Measurements from ENCODE around the gene DDX46. TPM values are rescaled to one million over a fixed set of nuclear protein-coding genes. Genes with fewer than 3 reads are reported as not detected.
A peak's percentile ranks its signal among the peaks of the same experiment; 100 is the strongest.

DDX46 gene
- total RNA-seq, 1 experiment from 2014 or later: 33.1 TPM

- no peak for DNase-seq
- Histone ChIP-seq H3K27ac (ENCODE audit: low read length) (no peak overlapping the region), H3K4me2 (ENCODE audit: low read depth, low read length, poor library complexity, severe bottlenecking) (no peak overlapping the region), H3K9me3 (ENCODE audit: low read length) (no peaks in the 10 kb centered on the region), H3K27me3 (ENCODE audit: low read length) (no peaks in the 10 kb centered on the region), H3K9me2 (replicated peaks; ENCODE audit: insufficient read depth, low read length) (no peaks in the 10 kb centered on the region), H3K36me3 (ENCODE audit: insufficient read depth, low read length) (peaks cover 77% of the 10 kb centered on the region), H3K4me1 (ENCODE audit: low read length) (no peaks in the 10 kb centered on the region), H3K79me2 (ENCODE audit: low read length) (peaks cover 4% of the 10 kb centered on the region; the same call in 1 of the 2 replicates), H3K9ac (ENCODE audit: low read length) (no peak overlapping the region), H4K20me1 (ENCODE audit: insufficient read depth, low read depth, low read length) (no peaks in the 10 kb centered on the region), H3K4me3 (ENCODE audit: low read length) (no peak overlapping the region), H2AFZ (ENCODE audit: low read length) (no peak overlapping the region)
Measured at GRCh38 chr5:134791580-134791979, 33.0 kb downstream of the DDX46 start.

DNA sequence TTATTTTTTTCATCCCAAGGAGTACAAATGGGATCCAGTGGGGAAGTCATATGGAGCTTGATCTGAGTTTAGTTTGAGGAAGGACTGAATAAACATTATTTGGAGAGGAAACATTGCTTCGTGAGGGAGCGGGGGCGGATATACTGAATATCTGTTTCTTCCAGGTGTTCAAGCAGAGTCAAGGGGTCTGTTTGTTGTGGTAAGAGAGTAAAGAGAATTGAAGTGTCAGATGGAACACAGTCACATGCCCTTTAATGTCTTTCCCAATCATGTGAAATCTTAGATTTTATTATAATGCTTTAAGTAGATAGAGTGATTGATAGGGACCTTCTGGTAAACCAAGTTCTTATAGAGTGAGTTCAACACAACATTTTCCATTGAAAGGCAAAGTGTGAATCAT lies 33.7 kb downstream of the DDX46 start:
- Histone ChIP-seq H3K27me3 (ENCODE audit: low read length) (no peaks in the 10 kb centered on the region), H3K79me2 (ENCODE audit: low read length) (peaks cover 5% of the 10 kb centered on the region; the same call in 1 of the 2 replicates), H3K9me2 (replicated peaks; ENCODE audit: insufficient read depth, low read length) (no peaks in the 10 kb centered on the region), H3K4me1 (ENCODE audit: low read length) (no peaks in the 10 kb centered on the region), H3K9me3 (ENCODE audit: low read length) (no peaks in the 10 kb centered on the region), H4K20me1 (ENCODE audit: insufficient read depth, low read depth, low read length) (no peaks in the 10 kb centered on the region), H3K36me3 (ENCODE audit: insufficient read depth, low read length) (peaks cover 72% of the 10 kb centered on the region), H3K27ac (ENCODE audit: low read length) (no peak overlapping the region), H3K4me3 (ENCODE audit: low read length) (no peak overlapping the region), H3K9ac (ENCODE audit: low read length) (no peak overlapping the region), H2AFZ (ENCODE audit: low read length) (no peak overlapping the region), H3K4me2 (ENCODE audit: low read depth, low read length, poor library complexity, severe bottlenecking) (no peak overlapping the region)
- no peak for DNase-seq

DNA sequence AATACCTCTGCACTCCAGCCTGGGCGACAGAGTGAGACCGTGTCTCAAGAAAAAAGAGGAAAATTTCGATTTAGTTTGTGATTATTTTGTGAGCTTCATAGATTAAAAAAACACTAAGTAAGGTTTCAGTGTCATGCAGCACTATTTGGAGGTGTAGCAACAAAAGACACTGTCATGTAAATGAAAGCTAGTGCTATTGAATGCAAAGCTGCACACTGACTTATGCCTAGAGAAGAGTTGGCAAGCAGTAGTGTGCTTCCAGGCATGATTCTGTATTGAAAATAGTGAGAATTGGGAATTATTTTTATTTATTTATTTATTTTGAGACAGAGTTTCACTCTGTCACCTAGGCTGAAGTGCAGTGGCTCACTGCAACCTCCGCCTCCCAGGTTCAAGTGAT lies 34.5 kb downstream of the DDX46 start:
- no peak for DNase-seq
- Histone ChIP-seq H3K4me1 (ENCODE audit: low read length) (no peaks in the 10 kb centered on the region), H3K79me2 (ENCODE audit: low read length) (peaks cover 5% of the 10 kb centered on the region; the same call in 1 of the 2 replicates), H2AFZ (ENCODE audit: low read length) (no peak overlapping the region), H3K4me3 (ENCODE audit: low read length) (no peak overlapping the region), H3K9me2 (replicated peaks; ENCODE audit: insufficient read depth, low read length) (no peaks in the 10 kb centered on the region), H3K36me3 (ENCODE audit: insufficient read depth, low read length) (peaks cover 73% of the 10 kb centered on the region), H3K4me2 (ENCODE audit: low read depth, low read length, poor library complexity, severe bottlenecking) (no peak overlapping the region), H3K27me3 (ENCODE audit: low read length) (no peaks in the 10 kb centered on the region), H3K9me3 (ENCODE audit: low read length) (no peaks in the 10 kb centered on the region), H3K9ac (ENCODE audit: low read length) (no peak overlapping the region), H3K27ac (ENCODE audit: low read length) (no peak overlapping the region), H4K20me1 (ENCODE audit: insufficient read depth, low read depth, low read length) (no peaks in the 10 kb centered on the region)

DNA sequence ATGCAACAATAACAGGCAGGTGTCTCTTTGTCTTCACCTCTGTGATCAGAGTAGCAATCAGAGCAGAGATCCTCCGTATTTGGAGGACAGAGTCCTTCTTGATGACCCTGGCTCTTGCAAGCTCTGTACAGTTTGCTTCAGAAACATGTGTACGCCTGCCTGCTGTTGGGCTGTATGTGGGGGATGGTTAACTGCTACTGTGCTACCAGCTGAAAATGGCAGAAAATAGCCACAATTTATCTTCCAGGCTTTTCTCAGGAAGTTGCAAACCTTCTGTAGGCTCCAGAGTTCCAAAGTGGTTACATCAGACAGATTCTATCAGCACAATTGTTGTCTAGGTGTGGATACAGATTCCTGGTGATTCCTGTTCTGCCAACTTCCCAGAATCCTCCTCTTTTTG lies 35.5 kb downstream of the DDX46 start:
- no peak overlapping the region for H2AFZ ChIP-seq (ENCODE audit: low read length)
- no peak overlapping the region for H3K4me3 ChIP-seq (ENCODE audit: low read length)
- H3K4me2 ChIP-seq (ENCODE audit: low read depth, low read length, poor library complexity, severe bottlenecking): no peak overlapping the region
- no peak overlapping the region for H3K9ac ChIP-seq (ENCODE audit: low read length)
- peaks cover 11% of the 10 kb centered on the region for H3K79me2 ChIP-seq (ENCODE audit: low read length)
- no peaks in the 10 kb centered on the region for H3K9me3 ChIP-seq (ENCODE audit: low read length)
- H3K36me3 ChIP-seq (ENCODE audit: insufficient read depth, low read length): peaks cover 76% of the 10 kb centered on the region
- peaks cover 6% of the 10 kb centered on the region for H3K4me1 ChIP-seq (ENCODE audit: low read length)
- H4K20me1 ChIP-seq (ENCODE audit: insufficient read depth, low read depth, low read length): no peaks in the 10 kb centered on the region
- H3K27ac ChIP-seq (ENCODE audit: low read length): no peak overlapping the region
- no peaks in the 10 kb centered on the region for H3K9me2 ChIP-seq (replicated peaks; ENCODE audit: insufficient read depth, low read length)
- H3K27me3 ChIP-seq (ENCODE audit: low read length): no peaks in the 10 kb centered on the region
- DNase-seq: no peak

DNA sequence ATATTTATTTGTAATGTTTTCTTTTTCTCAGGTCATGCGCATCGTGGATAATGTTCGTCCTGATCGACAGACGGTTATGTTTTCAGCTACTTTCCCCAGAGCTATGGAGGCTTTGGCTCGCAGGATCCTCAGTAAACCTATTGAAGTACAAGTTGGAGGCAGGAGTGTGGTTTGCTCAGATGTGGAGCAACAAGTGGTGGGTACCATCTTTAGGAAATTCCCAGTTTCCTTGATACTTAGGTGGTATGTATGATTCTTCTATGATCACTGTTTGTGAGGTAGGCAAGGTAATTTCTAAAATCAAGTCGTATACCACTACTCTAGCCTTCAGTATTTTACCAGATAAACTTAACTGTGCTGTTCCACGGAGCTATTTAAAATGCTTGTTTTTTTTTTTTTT lies 36.2 kb downstream of the DDX46 start:
- Histone ChIP-seq H2AFZ (ENCODE audit: low read length) (no peak overlapping the region), H3K4me3 (ENCODE audit: low read length) (no peak overlapping the region), H3K9ac (ENCODE audit: low read length) (no peak overlapping the region), H3K9me3 (ENCODE audit: low read length) (no peaks in the 10 kb centered on the region), H3K27me3 (ENCODE audit: low read length) (no peaks in the 10 kb centered on the region), H3K36me3 (ENCODE audit: insufficient read depth, low read length) (peaks cover 69% of the 10 kb centered on the region), H3K9me2 (replicated peaks; ENCODE audit: insufficient read depth, low read length) (no peaks in the 10 kb centered on the region), H3K4me1 (ENCODE audit: low read length) (peaks cover 6% of the 10 kb centered on the region), H3K4me2 (ENCODE audit: low read depth, low read length, poor library complexity, severe bottlenecking) (no peak overlapping the region), H4K20me1 (ENCODE audit: insufficient read depth, low read depth, low read length) (no peaks in the 10 kb centered on the region), H3K79me2 (ENCODE audit: low read length) (peaks cover 11% of the 10 kb centered on the region), H3K27ac (ENCODE audit: low read length) (no peak overlapping the region)
- no peak for DNase-seq

GRCh38 chr5:134798468-134798867 lies 39.9 kb downstream of the DDX46 start:
- no peak overlapping the region for H3K4me3 ChIP-seq (ENCODE audit: low read length)

DNA sequence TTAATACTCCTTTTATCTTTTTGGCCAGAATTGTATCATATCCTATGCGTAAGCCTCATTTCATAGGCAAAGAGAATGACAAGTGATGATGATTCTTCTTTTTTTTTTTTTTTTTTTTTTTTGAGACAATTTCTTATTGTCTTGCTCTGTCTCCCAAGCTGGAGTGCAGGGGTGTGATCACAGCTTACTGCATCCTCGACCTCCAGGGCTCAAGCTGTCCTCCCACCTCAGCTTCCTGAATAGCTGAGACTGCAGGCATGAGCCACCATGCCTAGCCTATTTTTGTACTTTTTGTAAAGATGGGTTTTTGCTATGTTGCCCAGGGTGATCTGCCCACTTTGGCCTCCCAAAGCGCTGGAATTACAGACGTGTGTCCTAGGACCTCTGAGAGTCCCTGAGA lies 45.2 kb downstream of the DDX46 start:
- no peak overlapping the region for H3K27ac ChIP-seq (ENCODE audit: low read length)
- no peaks in the 10 kb centered on the region; the same call in 1 of the 2 replicates for H3K4me1 ChIP-seq (ENCODE audit: low read length)
- no peak overlapping the region for H3K4me3 ChIP-seq (ENCODE audit: low read length)
- peaks cover 30% of the 10 kb centered on the region for H3K36me3 ChIP-seq (ENCODE audit: insufficient read depth, low read length)
- H4K20me1 ChIP-seq (ENCODE audit: insufficient read depth, low read depth, low read length): no peaks in the 10 kb centered on the region
- no peaks in the 10 kb centered on the region for H3K27me3 ChIP-seq (ENCODE audit: low read length)
- no peaks in the 10 kb centered on the region for H3K9me2 ChIP-seq (replicated peaks; ENCODE audit: insufficient read depth, low read length)
- no peak overlapping the region for H3K9ac ChIP-seq (ENCODE audit: low read length)
- no peaks in the 10 kb centered on the region for H3K9me3 ChIP-seq (ENCODE audit: low read length)
- H3K79me2 ChIP-seq (ENCODE audit: low read length): peaks cover 26% of the 10 kb centered on the region
- no peak overlapping the region for H3K4me2 ChIP-seq (ENCODE audit: low read depth, low read length, poor library complexity, severe bottlenecking)
- no peak overlapping the region for H2AFZ ChIP-seq (ENCODE audit: low read length)
- DNase-seq: no peak

More at GRCh38 chr5:134798468-134798867, 39.9 kb downstream of the DDX46 start:
- H3K36me3 ChIP-seq (ENCODE audit: insufficient read depth, low read length): peaks cover 49% of the 10 kb centered on the region
- no peak overlapping the region for H3K27ac ChIP-seq (ENCODE audit: low read length)
- H3K4me1 ChIP-seq (ENCODE audit: low read length): peaks cover 6% of the 10 kb centered on the region
- DNase-seq: peak; percentile 47
- H3K9ac ChIP-seq (ENCODE audit: low read length): no peak overlapping the region
- H3K9me3 ChIP-seq (ENCODE audit: low read length): no peaks in the 10 kb centered on the region
- H3K27me3 ChIP-seq (ENCODE audit: low read length): no peaks in the 10 kb centered on the region
- H2AFZ ChIP-seq (ENCODE audit: low read length): no peak overlapping the region
- no peaks in the 10 kb centered on the region for H4K20me1 ChIP-seq (ENCODE audit: insufficient read depth, low read depth, low read length)
- H3K4me2 ChIP-seq (ENCODE audit: low read depth, low read length, poor library complexity, severe bottlenecking): no peak overlapping the region
- H3K79me2 ChIP-seq (ENCODE audit: low read length): peaks cover 35% of the 10 kb centered on the region
- no peaks in the 10 kb centered on the region for H3K9me2 ChIP-seq (replicated peaks; ENCODE audit: insufficient read depth, low read length)

DNA sequence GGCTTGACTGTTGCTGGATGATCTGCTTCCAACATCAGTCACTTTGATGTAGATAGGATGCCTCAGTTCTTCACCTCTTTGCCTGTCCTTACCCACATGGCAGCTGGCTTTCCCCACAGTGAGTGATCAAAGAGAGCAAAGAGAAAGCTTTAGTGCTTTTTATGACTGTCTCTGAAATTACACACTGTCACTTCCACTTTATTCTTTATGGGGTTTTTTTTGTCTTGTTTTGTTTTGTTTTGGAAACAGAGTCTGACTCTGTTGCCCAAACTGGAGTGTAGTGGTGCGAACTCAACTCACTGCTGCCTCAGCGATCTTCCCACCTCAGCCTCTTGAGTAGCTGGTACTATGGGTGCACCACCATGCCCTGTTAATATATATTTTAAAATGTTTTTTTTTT lies 54.8 kb downstream of the DDX46 start:
- H3K36me3 ChIP-seq (ENCODE audit: insufficient read depth, low read length): peaks cover 45% of the 10 kb centered on the region
- H3K4me3 ChIP-seq (ENCODE audit: low read length): no peak overlapping the region
- H3K9ac ChIP-seq (ENCODE audit: low read length): no peak overlapping the region
- no peaks in the 10 kb centered on the region for H4K20me1 ChIP-seq (ENCODE audit: insufficient read depth, low read depth, low read length)
- peaks cover 11% of the 10 kb centered on the region for H3K4me1 ChIP-seq (ENCODE audit: low read length)
- no peak overlapping the region for H2AFZ ChIP-seq (ENCODE audit: low read length)
- peak overlapping the region; percentile 19; the same call in 1 of the 2 replicates for H3K27ac ChIP-seq (ENCODE audit: low read length)
- no peak overlapping the region for H3K4me2 ChIP-seq (ENCODE audit: low read depth, low read length, poor library complexity, severe bottlenecking)
- DNase-seq: no peak
- no peaks in the 10 kb centered on the region for H3K9me3 ChIP-seq (ENCODE audit: low read length)
- H3K27me3 ChIP-seq (ENCODE audit: low read length): no peaks in the 10 kb centered on the region
- no peaks in the 10 kb centered on the region for H3K9me2 ChIP-seq (replicated peaks; ENCODE audit: insufficient read depth, low read length)
- H3K79me2 ChIP-seq (ENCODE audit: low read length): peaks cover 6% of the 10 kb centered on the region; the same call in 1 of the 2 replicates

DNA sequence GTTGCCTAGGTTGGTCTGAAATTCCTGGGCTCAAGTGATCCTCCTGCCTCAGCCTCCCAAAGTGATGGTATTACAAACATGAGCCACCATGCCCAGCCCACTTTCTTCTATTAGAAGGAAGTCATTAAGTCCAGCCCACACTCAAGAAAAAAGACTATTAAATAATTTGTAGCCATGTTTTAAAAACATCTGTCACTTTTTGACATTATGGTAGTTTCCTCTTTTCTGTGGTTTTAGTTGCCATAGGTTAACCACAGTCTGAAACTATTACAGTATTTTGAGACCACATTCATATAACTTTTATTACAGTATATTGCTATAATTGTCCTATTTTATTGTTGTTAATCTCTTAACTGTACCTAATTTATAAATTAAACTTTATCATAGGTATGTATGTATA lies 55.2 kb downstream of the DDX46 start:
- H4K20me1 ChIP-seq (ENCODE audit: insufficient read depth, low read depth, low read length): no peaks in the 10 kb centered on the region
- H3K27ac ChIP-seq (ENCODE audit: low read length): peak overlapping the region; percentile 19; the same call in 1 of the 2 replicates
- DNase-seq: peak; percentile 53
- H3K79me2 ChIP-seq (ENCODE audit: low read length): peaks cover 6% of the 10 kb centered on the region; the same call in 1 of the 2 replicates
- H3K9me2 ChIP-seq (replicated peaks; ENCODE audit: insufficient read depth, low read length): no peaks in the 10 kb centered on the region
- H3K4me1 ChIP-seq (ENCODE audit: low read length): peaks cover 11% of the 10 kb centered on the region
- no peak overlapping the region for H3K4me2 ChIP-seq (ENCODE audit: low read depth, low read length, poor library complexity, severe bottlenecking)
- no peak overlapping the region for H3K9ac ChIP-seq (ENCODE audit: low read length)
- no peaks in the 10 kb centered on the region for H3K9me3 ChIP-seq (ENCODE audit: low read length)
- no peak overlapping the region for H2AFZ ChIP-seq (ENCODE audit: low read length)
- peaks cover 45% of the 10 kb centered on the region for H3K36me3 ChIP-seq (ENCODE audit: insufficient read depth, low read length)
- H3K4me3 ChIP-seq (ENCODE audit: low read length): no peak overlapping the region
- no peaks in the 10 kb centered on the region for H3K27me3 ChIP-seq (ENCODE audit: low read length)

Measured in Karpas-422 (cell line).